HepG2 (cell line): ENCODE data around the gene TFE3. TPM values are rescaled to one million over a fixed set of nuclear protein-coding genes. Genes with fewer than 3 reads are reported as not detected.

ENCODE experiments used
- ATAC-seq: fragments of 200-7000 bp; cut with Tn5 transposase; 3 replicates; pipeline ENCODE4 v1.9.1; 2020; ENCODE audit warnings: mild to moderate bottlenecking, moderate library complexity
- BruUV-seq: library from RNA; stranded (reverse); fragments of 400-500 nt; replicated peaks from 2 replicates; lab custom pipeline; 2021; lab: Mats Ljungman, UMichigan
- CTCF ChIA-PET: fragments of 300-600 bp; formaldehyde crosslinking; extraction: SDS; loops from one replicate; lab custom pipeline; 2021; ENCODE audit warnings: low total read pairs, inconsistent platforms, low intra/inter-chr PET ratio; lab: Yijun Ruan, JAX
- POLR2A ChIA-PET: fragments of 350-600 bp; sonication (Branson Sonifier 250); formaldehyde crosslinking; loops from one replicate; lab custom pipeline; 2020; ENCODE audit warnings: antibody characterized with exemption, inconsistent platforms; lab: Yijun Ruan, JAX
- DNase-seq: peaks from one replicate; pipeline ENCODE4 v3.0.0-alpha.2; 2015; ENCODE audit warnings: low spot score
- FAIRE-seq: peaks from 3 replicates; lab custom pipeline; 2011; peaks lifted over from hg19 to GRCh38; lab: Jason Lieb, UNC
- H2AFZ ChIP-seq: one replicate; pipeline ENCODE4 v1.6.1; 2011; ENCODE audit warnings: low read length, inconsistent platforms
- H3K27ac ChIP-seq: fragments of 300-600 bp; 3 replicates; pipeline ENCODE4 v1.8.0; 2011; ENCODE audit warnings: mixed run types, mild to moderate bottlenecking, mixed read lengths, low read length, inconsistent platforms; ENCODE audit not compliant: insufficient read depth; ENCODE audit errors: extremely low read length
- H3K27me3 ChIP-seq, 2 experiments: fragments of 200-600 bp in 1 of 2; 2 replicates in 1 of 2; 3 replicates in 1 of 2; pipeline versions ENCODE4 v1.6.0 to v1.8.0; 2011; ENCODE audit warnings: low read length in 2 of 2, mild to moderate bottlenecking in 2 of 2, moderate library complexity in 2 of 2, inconsistent platforms in 1 of 2; ENCODE audit not compliant: insufficient read depth in 2 of 2, control insufficient read depth in 1 of 2
- H3K36me3 ChIP-seq, 2 experiments: fragments of 200-600 bp in 1 of 2; replicated peaks in 1 of 2; 2 replicates in 1 of 2; 3 replicates in 1 of 2; pipeline versions ENCODE4 v1.5.1 to v1.8.0; 2011; ENCODE audit warnings: low read length in 2 of 2, inconsistent platforms in 1 of 2; ENCODE audit not compliant: insufficient read depth in 2 of 2, control insufficient read depth in 1 of 2
- H3K4me1 ChIP-seq: 2 replicates; pipeline ENCODE4 v1.5.1; 2012; ENCODE audit warnings: low read length, inconsistent platforms; ENCODE audit not compliant: insufficient read depth
- H3K4me2 ChIP-seq: 2 replicates; pipeline ENCODE4 v1.6.0; 2011; ENCODE audit warnings: low read depth, low read length, inconsistent platforms
- H3K4me3 ChIP-seq, 3 experiments: fragments of 200-600 bp in 1 of 3; sonication (generic), shearing (Covaris generic) in 1 of 3; replicated peaks in 1 of 3; 2 replicates each; pipeline ENCODE4 v1.5.1; 2011 to 2016; ENCODE audit warnings: low read length in 3 of 3, inconsistent platforms in 2 of 3, low read depth in 2 of 3, mild to moderate bottlenecking in 2 of 3, control low read depth in 1 of 3, mixed read lengths in 1 of 3; ENCODE audit not compliant: insufficient read depth in 1 of 3
- H3K79me2 ChIP-seq: one replicate; pipeline ENCODE4 v1.6.1; 2011; ENCODE audit warnings: low read length, inconsistent platforms; ENCODE audit not compliant: insufficient read depth
- H3K9ac ChIP-seq: 2 replicates; pipeline ENCODE4 v1.6.0; 2011; ENCODE audit warnings: mild to moderate bottlenecking, low read depth, low read length, inconsistent platforms; ENCODE audit not compliant: insufficient read depth
- H3K9me3 ChIP-seq: 2 replicates; pipeline ENCODE4 v1.5.1; 2012; ENCODE audit warnings: mild to moderate bottlenecking, low read length
- H4K20me1 ChIP-seq: 2 replicates; pipeline ENCODE4 v1.6.0; 2011; ENCODE audit warnings: inconsistent platforms, mild to moderate bottlenecking, low read length, moderate library complexity; ENCODE audit not compliant: insufficient read depth
- ARID4A ChIP-seq: sonication (generic); formaldehyde crosslinking; IDR thresholded peaks from 2 replicates; pipeline ENCODE4 v1.5.0; 2020; ENCODE audit warnings: mild to moderate bottlenecking, missing genetic modification reagents, borderline replicate concordance
- CEBPG ChIP-seq: IDR thresholded peaks from 2 replicates; pipeline ENCODE4 v1.6.1; 2016
- EP300 ChIP-seq, 3 experiments: sonication (generic) in 1 of 3; formaldehyde crosslinking in 1 of 3; IDR thresholded peaks; 2 replicates each; pipeline versions ENCODE4 v1.5.1 to v1.6.1; 2011 to 2020; ENCODE audit warnings: low read depth in 2 of 3, low read length in 2 of 3, borderline replicate concordance in 1 of 3, improper control_type of control experiment in 1 of 3, mild to moderate bottlenecking in 1 of 3, missing genetic modification reagents in 1 of 3, moderate library complexity in 1 of 3
- GATAD2A ChIP-seq: IDR thresholded peaks from 2 replicates; pipeline ENCODE4 v1.6.1; 2016
- HDAC2 ChIP-seq: sonication (generic); formaldehyde crosslinking; IDR thresholded peaks from 2 replicates; pipeline ENCODE4 v1.4.0; 2020; ENCODE audit warnings: missing genetic modification reagents
- MAFK ChIP-seq, 2 experiments: IDR thresholded peaks in 1 of 2; conservative IDR thresholded peaks in 1 of 2; 2 replicates each; pipeline ENCODE4 v1.6.1; 2011; ENCODE audit warnings: improper control_type of control experiment in 2 of 2, low read length in 2 of 2
- PHF5A ChIP-seq: IDR thresholded peaks from one replicate; pipeline ENCODE4 v1.6.1; 2018; ENCODE audit warnings: low read depth, missing genetic modification reagents; ENCODE audit not compliant: unreplicated experiment
- POGK ChIP-seq: sonication (generic); formaldehyde crosslinking; conservative IDR thresholded peaks from 2 replicates; pipeline ENCODE4 v1.8.0; 2022; ENCODE audit warnings: mild to moderate bottlenecking, moderate library complexity, missing genetic modification reagents
- SALL1 ChIP-seq: sonication (generic); formaldehyde crosslinking; IDR thresholded peaks from 2 replicates; pipeline ENCODE4 v1.8.0; 2022; ENCODE audit warnings: mild to moderate bottlenecking, missing genetic modification reagents
- ZBTB3 ChIP-seq: sonication (generic); formaldehyde crosslinking; IDR thresholded peaks from 2 replicates; pipeline ENCODE4 v1.4.0; 2020; ENCODE audit warnings: low read depth, mild to moderate bottlenecking, moderate library complexity, missing genetic modification reagents, borderline replicate concordance
- ZNF687 ChIP-seq: sonication (generic); formaldehyde crosslinking; IDR thresholded peaks from 2 replicates; pipeline ENCODE4 v1.5.1; 2020; ENCODE audit warnings: mild to moderate bottlenecking, missing genetic modification reagents, moderate library complexity
- WGBS: methylation state at CpG from one replicate; pipeline ENCODE4 v1.1.6; 2017; ENCODE audit warnings: low lambda C conversion rate; 5-methylcytosine and 5-hydroxymethylcytosine counted together
- in situ Hi-C: cut with HindIII; loops from 2 replicates; pipeline ENCODE4 v1.10.0; 2017; ENCODE audit warnings: low pct_unique_long_range_greater_than_20kb; ENCODE audit not compliant: extremely low pct_ligation_motif_present
- intact Hi-C: fragments of 100-400 bp; cut with micrococcal nuclease; formaldehyde crosslinking; loops from one replicate; pipeline ENCODE4 v1.10.0; 2022; ENCODE audit not compliant: unreplicated experiment
- polyA plus RNA-seq, 8 experiments: library from polyadenylated mRNA; depleted of rRNA in 3 of 8; stranded (reverse) in 7 of 8; unstranded in 1 of 8; fragments of >200 nt; fragmentation: Illumina TruSeq in 4 of 8; extraction: Trizol in 4 of 8; gene quantifications; 2 replicates each; pipeline versions ENCODE4 v1.2.1 to v1.2.3, GENCODE V29; 2011 to 2016; ENCODE audit warnings: low read depth in 4 of 8, missing spikeins in 1 of 8, mixed read lengths in 1 of 8; ENCODE audit not compliant: insufficient read depth in 1 of 8
- total RNA-seq, 5 experiments: library from RNA; depleted of rRNA; stranded (reverse); fragments of >200 nt; fragmentation: Illumina TruSeq; extraction: Trizol; gene quantifications; 2 replicates each; pipeline ENCODE4 v1.2.3, GENCODE V29; 2016; ENCODE audit warnings: low read depth in 1 of 5

The TFE3 gene
- total and polyA plus RNA-seq, 2 of the 13 experiments (the other 11 are each of a cell fraction or from before 2014, with no cell fraction given): 8.3 to 12.3 TPM

GRCh38 chrX:49039598-49040375 lies 3.4 kb downstream of the TFE3 start:
- intact Hi-C loops: loop anchor here (5.0 kb wide), 1 partner anchor 82 kb away; the partner anchor contains the start of gene OTUD5
- peaks cover 44% of the 10 kb centered on the region for H3K4me1 ChIP-seq
- H3K79me2 ChIP-seq: peaks cover 20% of the 10 kb centered on the region
- peak overlapping the region; percentile 47 for H3K9ac ChIP-seq
- FAIRE-seq: peak; percentile 93
- peak; percentile 82 for DNase-seq
- H3K4me2 ChIP-seq: peak overlapping the region; percentile 71
- H3K27me3 ChIP-seq: no peaks in the 10 kb centered on the region; a peak in 1 of 5 replicates
- H2AFZ ChIP-seq: no peak overlapping the region
- CTCF ChIA-PET: no interaction called here
- POLR2A ChIA-PET: interaction anchor here (0.7 to 1.5 kb wide), 6 partner anchors 12 to 98 kb away, joined by 3 to 6 read pairs (median 4); partner anchors contain the start of genes GRIPAP1 and OTUD5
- peak; percentile 33 for ATAC-seq
- H3K27ac ChIP-seq: peak overlapping the region; percentile 73
- peaks cover 4 to 12% of the 10 kb centered on the region in 2 experiments; a peak in 3 of 5 replicates for H3K36me3 ChIP-seq
- no TSS peak for BruUV-seq
- no peaks in the 10 kb centered on the region for H3K9me3 ChIP-seq
- H4K20me1 ChIP-seq: no peaks in the 10 kb centered on the region
- WGBS: 0% methylated on average over 4 of the region's 9 CpGs
- peak overlapping the region in 2 of 3 experiments; percentile 36 to 40; a peak in 5 of 6 replicates for H3K4me3 ChIP-seq
- in situ Hi-C loops: no loop called here
- 0 out of 2 replicates have a peak, but pooled peaks have one; percentile 16 for TF ChIP-seq POGK (CRISPR knock-in tag)
- 0 out of 2 replicates have a peak, but pooled peaks have one; percentile 20 for TF ChIP-seq GATAD2A (CRISPR knock-in tag)
- no peak for TF ChIP-seq SALL1 (CRISPR knock-in tag)
- peak; percentile 32; the same call in 1 of the 2 replicates for TF ChIP-seq ZNF687 (CRISPR knock-in tag)
- TF ChIP-seq CEBPG: peak; percentile 76
- no peak for TF ChIP-seq HDAC2 (CRISPR knock-in tag)
- peak; percentile 19; the same call in 1 of the 2 replicates for TF ChIP-seq ARID4A (CRISPR knock-in tag)
- peak; percentile 98 to 99 for TF ChIP-seq MAFK (conservative IDR thresholded peaks at IDR 0.05 in 1 of 2, IDR thresholded peaks at IDR 0.05 in 1 of 2; ENCODE audit: low read length in 2 of 2)
- no peak for TF ChIP-seq ZBTB3 (CRISPR knock-in tag)
- TF ChIP-seq PHF5A (CRISPR knock-in tag): no peak
- peak in 1 of 2 experiments; percentile 38; a peak in 1 of 4 replicates for TF ChIP-seq EP300 (IDR thresholded peaks at IDR 0.05; ENCODE audit: low read depth in 2 of 2, low read length in 2 of 2)
- no peak for TF ChIP-seq EP300 (CRISPR knock-in tag; IDR thresholded peaks at IDR 0.05; ENCODE audit: borderline replicate concordance)
